ENCODE results near the gene THADA.
"Not testable (repeated sequence)": the region's sequence is repeated elsewhere in the genome, so short reads cannot be mapped to it uniquely, and the experiment has no call there.

THADA gene

DNA sequence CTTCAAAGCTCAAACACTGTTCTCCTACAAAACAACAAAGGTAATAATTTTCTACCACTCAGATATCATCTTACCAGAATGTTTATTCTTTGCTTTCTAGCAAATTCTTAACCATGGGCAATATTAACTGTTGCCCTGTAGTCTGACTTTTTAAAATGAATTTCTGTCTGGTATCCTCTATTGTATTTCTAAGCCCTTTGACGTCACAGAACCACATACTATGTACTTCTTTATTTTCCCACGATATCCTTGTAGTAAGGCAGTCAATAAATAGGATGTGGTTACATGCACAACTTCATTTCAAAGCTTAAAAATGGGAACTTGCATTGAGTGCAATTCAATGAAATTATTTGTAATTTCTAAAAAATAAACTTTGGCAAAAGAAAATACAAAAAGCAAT, 58.7 kb downstream of the THADA start:
- DNase-seq: peak; percentile 64

- DNase-seq: no peak
These were observed 61.3 kb downstream of the THADA start for GRCh38 chr2:43534569-43534968.

GRCh38 chr2:43532572-43532971, 63.3 kb downstream of the THADA start:
- DNase-seq: not testable (repeated sequence)

GRCh38 chr2:43531251-43531650, 64.6 kb downstream of the THADA start:
- no peak for DNase-seq

- no peak for DNase-seq
These were observed 68.8 kb downstream of the THADA start for GRCh38 chr2:43526994-43527393.

DNA sequence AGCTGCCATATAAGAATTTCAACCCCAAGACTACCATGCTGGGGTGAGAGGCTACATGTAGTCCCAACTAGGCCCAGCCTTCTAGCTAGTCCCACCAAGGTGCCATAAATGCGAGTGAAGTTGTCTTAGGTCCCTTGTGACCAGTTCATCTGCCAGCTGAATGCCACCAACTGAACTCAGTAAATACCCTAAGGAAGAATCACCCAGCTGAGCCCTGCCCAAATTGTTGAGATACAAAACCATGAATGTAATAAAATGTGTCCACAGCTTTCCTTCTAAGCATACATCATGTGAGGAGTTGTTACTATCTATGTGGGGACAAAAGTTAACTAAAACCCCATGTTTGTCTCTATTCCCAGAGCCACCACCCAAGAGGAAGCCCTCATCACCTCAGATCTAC, 70.3 kb downstream of the THADA start:
- no peak for DNase-seq

- no peak for DNase-seq
These were observed 71.5 kb downstream of the THADA start for GRCh38 chr2:43524177-43524965.

- DNase-seq: no peak
These were observed 73.7 kb downstream of the THADA start for GRCh38 chr2:43522177-43522576.

DNA sequence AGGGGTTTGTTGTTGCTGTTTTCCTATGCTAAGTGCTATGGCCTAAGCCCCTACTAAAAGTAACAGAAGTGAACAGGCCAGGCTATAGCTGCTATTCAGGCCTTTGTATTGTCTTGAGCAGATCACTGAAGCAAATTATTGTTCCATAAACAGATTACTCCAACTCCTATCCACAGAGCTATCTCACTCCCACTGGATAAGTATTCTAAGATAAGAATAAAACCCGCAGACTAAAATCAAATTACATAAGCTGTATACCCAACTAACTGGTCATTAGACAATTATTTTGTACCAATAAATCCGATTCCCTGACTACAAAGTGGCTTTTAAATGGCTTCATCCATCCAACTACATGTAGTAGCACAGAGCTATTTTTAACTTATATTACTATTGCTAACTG, 74.3 kb downstream of the THADA start:
- no peak for DNase-seq

GRCh38 chr2:43520919-43521318, 74.9 kb downstream of the THADA start:
- no peak for DNase-seq

DNA sequence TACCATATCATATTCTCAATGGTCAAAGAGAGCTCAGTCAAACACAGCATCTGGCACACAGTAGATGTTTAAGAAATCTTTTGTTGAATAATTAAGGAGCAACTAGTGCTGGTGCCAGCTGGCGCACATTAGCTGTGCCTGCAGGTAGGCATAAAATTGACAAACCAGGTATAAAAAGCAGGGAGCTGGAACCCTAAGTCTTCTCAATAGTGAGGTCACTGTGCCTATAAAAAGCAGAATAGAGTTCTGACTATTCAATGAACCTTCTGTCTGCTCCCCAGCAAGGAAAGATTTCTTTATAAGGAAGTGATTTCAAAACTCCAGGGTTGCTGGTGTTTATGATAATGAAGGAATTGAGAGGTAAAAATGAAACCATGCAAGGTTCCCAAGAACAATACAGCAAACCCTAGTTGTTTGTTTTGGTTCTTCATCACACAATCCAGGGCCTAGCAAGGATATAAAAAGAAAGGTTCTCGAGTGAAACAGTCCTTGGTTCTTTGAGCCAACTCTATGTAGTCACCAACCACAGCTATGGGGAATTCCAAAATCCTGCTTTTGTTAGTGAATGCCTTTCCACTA, 76.1 kb downstream of the THADA start:
- DNase-seq: peak; percentile 33

DNA sequence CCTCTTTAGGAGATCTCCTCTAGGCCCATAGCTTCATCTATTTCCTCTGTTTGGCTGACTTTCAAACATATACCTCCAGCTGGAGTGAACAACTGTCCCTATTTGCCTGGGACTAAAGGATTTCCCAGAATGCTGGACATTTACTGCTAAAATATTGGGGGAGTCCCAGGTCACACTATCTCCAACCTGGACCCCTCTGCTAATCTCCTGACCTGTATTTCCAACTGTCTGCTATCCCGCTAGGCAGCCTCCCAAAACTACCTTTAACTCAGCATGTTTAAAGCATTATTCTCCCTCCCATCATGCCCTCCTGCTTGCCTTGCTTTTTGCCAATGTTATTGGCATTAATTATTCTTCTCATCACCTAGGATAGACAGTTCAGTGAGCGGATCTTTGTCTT, 77.1 kb downstream of the THADA start:
- DNase-seq: no peak

DNA sequence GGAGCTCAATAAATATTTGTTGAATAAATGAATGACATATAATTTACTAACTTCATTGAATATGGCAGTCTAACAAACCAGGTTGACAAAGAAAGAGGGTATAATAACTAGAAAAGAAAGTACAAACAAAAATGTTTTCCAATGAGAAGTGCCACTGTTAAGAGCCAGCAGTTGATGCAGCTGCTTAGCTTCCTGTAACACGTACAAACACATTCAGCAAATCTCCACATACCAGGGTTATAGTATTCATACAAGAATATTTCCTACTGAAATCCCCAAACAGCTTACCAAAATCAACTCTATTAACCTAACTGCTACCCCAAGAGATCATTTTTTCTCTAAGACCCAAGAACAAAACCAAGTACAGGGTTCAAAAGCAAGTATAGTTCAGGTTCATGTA, 77.7 kb downstream of the THADA start:
- DNase-seq: peak; percentile 34

DNA sequence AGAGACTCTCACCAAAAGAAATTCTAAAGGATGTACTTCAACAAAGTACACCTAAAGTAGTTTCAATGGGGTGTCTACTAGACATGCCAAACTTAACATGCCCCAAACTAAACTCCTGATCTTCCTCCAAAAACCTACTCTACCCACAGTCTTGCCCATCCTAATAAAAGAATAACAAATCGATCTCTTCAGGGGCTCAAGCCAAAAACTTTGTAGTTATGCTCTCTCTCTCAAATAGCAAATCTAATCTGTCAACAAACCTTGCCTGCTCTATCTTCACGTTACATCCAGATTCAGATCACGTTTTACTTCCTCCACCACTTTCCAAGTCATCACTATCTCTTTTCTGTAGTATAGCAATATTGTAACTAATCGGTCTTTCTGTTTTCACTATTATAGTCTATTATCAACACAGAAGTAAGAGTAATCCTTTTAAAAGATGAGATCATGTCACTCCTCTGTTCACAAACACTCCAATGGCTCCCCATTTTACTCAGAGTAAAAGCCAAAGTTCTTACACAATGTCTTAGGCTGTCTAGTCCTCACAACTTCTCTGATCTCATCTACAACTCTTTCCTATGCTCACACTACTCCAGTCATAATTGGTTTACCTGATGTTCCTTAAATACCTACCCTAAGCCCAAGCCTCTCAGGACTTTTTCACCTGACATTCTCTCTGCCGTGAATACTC, 79.9 kb downstream of the THADA start:
- no peak for DNase-seq

DNA sequence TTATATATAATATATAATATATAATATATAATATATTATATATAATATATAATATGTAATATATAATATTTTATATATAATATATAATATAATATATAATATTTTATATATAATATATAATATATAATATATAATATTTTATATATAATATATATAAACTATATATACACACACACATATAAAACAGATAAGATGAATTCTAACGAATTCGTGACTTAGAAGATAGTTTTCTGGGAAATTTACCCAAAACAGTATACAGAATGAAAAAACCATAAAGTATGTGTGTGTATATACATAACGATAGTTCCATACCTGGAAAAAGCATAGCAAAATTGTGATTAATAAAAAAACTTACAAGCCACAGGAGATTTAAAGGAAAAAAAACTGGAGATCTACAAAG, 80.6 kb downstream of the THADA start:
- no peak for DNase-seq

DNA sequence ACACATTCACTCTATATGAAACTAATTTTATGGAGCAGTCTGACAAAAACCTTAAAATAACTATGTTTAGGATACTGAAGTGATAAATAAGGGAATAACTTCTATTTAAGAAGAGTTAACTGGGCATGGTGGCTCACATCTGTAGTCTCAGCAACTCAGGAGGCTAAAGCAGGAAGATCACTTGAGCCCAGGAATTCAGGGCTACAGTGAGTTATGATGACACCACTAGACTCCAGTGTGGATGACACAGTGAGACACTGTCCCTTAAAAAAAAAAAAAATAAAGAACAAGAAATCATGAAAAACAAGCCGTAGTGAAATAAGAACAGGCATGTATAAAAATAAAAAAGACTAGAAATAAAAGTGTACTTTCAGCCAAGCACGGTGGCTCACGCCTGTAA, 82.0 kb downstream of the THADA start:
- DNase-seq: no peak

DNA sequence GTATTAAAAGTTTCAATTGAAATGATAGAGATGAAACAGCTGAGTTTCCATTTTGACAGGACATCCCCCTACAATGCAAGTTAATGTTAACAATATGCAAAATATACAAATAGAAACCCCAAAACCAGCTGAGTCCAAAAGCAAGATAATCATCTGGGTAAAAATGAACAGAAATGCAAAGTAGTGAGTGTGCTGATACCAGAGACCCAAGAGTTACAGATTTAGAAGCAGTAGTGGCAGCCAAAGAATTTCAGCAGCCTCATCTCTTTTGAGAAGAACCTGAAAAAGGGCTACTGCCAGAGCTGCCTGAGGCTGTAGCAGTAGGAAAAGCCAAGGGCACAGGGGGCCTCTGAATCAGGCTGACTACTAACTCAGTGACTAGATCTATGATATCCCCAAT, 82.6 kb downstream of the THADA start:
- DNase-seq: no peak

- no peak for DNase-seq
These were observed 84.6 kb downstream of the THADA start for GRCh38 chr2:43511199-43511598.

DNA sequence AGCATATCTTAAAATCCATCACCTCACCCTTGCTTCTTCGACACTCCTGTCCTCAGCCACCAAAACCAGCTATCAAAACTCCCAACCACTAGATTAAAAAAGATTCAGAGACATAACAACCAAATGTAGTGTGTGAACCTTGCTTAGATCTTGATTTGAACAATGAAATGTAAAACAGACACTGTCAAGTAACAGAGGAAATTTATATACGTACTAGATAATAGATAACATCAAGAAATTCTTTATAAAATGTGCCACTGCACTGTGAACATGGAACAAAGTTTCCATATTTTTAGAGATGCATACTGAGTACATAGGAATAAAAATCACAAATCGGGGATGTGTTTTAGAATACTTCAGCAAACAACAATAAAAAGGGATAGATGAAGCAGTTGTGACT, 86.0 kb downstream of the THADA start:
- no peak for DNase-seq

DNA sequence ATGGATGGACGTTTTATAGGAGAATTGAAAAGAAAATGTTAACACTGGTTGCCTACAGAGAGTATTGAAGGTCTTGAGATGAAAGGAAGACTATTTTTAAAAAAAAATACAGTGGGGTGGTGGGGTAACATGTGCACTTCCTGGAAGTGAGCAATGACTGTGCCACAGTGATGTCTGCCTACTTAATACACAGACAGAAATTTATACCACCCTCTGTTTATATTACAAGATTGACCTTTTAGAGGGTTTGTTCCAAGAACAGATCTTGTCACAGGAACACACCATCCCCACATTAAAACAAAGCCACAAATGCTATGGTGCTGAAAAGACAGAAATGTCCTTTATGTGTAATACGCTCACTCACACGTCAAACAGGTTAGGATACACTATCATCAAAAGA, 87.6 kb downstream of the THADA start:
- DNase-seq: no peak

- DNase-seq: no peak
These were observed 88.7 kb downstream of the THADA start for GRCh38 chr2:43507137-43507536.

DNA sequence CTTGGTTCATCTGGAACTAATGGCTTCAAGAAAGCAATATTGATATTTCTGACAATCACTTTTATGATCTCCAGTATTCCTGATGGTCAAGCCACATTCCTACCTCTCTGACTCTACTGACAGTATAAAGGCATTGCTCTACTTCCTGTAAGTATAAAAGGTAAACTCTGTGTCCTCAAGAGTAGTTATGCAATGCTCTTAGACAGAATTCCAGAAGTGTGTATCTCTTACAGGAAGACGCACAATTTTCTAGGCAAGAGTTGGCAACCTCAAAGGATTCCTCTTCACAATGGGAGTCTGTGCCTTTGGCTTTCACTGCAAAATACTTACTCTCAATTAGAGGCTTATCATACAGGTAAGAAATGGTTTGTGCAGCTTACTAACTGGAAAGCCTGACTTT, 100.1 kb downstream of the THADA start:
- DNase-seq: no peak

GRCh38 chr2:43493954-43494353, 101.9 kb downstream of the THADA start:
- no peak for DNase-seq

DNA sequence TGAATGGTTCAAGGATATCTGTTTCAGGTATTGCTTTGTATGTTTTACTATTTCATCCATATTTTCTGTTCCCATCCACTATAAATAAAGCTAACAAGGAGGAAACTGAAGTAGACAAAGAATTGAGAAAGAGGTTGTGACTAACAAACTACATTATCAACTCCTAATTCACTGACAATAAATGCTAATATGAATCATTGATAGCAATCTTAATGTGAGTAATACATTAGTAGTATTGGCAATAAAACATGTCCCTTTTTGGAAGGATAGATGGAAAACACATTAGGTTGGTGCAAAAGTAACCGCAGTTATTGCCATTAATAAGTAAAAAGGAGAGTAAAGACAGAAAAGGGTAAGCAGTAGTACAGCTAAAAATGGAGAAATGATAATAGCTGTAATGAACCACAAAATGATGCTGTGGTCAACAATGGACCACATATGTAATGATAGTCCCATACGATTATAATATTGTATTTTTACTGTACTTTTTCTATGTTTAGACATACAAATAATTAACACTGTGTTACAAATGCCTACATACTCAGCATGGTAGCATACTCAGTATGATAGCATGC, 104.7 kb downstream of the THADA start:
- DNase-seq: no peak
